OCI-LY3 (cell line): ENCODE results near the gene IL18.

Source experiments
- CTCF ChIP-seq: fragments of 200-600, 300-600 bp; sonication (generic); IDR thresholded peaks from 2 replicates; pipeline ENCODE4 v1.5.1; 2014; ENCODE audit warnings: antibody characterized with exemption, low read length, low read depth
- EZH2phosphoT487 ChIP-seq: fragments of 200-600 bp; shearing (Covaris generic); IDR thresholded peaks from 2 replicates; pipeline ENCODE4 v1.6.1; 2018; ENCODE audit warnings: antibody characterized with exemption, mixed run types, low read depth

GRCh38 chr11:112179601-112180000 is 15.7 kb upstream of the IL18 start:
- TF ChIP-seq CTCF (no peak), EZH2phosphoT487 (no peak)
